AG04449 (cell line): Measurements from ENCODE around the gene IRAK3.

Source experiments
- CTCF ChIA-PET: fragments of 350-600 bp; formaldehyde crosslinking; extraction: SDS; loops from one replicate; lab custom pipeline; 2021; ENCODE audit warnings: antibody characterized with exemption; lab: Yijun Ruan, JAX
- POLR2A ChIA-PET: fragments of 400-600, 350-600 bp; formaldehyde crosslinking; extraction: SDS; loops from one replicate; lab custom pipeline; 2020; ENCODE audit warnings: antibody characterized with exemption, inconsistent platforms; lab: Yijun Ruan, JAX
- DNase-seq: peaks from one replicate; pipeline ENCODE4 v3.0.0-alpha.2; 2010; ENCODE audit warnings: low read depth, low spot score
- H3K4me3 ChIP-seq: 2 replicates; pipeline ENCODE4 v1.5.1; 2011; ENCODE audit warnings: low read depth, mild to moderate bottlenecking, control low read depth, low read length
- TF ChIP-seq, protein P1 (sequence below): IDR thresholded peaks from one replicate; pipeline ENCODE4 v1.5.1; 2011; ENCODE audit warnings: mild to moderate bottlenecking, moderate library complexity, low read length, control low read depth, inconsistent platforms; ENCODE audit not compliant: insufficient read depth; ENCODE audit errors: missing control alignments

The IRAK3 gene

DNA sequence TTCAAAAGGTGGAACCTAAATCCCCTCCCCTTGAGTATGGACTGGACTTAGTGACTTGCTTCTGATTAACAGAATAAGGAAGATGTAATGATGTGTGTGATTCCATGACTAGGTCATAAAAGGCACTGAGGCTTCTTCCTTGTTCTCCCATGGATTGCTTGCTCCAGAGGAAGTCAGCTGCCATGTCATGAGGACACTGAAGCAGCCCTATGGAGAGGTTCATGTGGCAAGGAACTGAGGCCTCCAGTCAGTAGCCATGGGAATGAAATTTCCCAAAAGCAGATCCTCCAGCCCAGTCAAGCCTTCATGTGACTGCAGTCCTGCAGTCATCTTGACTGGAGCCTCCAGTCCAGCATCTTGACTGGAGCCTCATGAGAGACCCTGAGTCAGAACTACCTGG lies 29.9 kb upstream of the IRAK3 start:
- CTCF ChIA-PET: interaction anchor here (1.1 to 2.5 kb wide), 5 partner anchors 10 to 51 kb away, joined by 3 to 12 read pairs (median 4); partner anchors contain the start of gene TMBIM4

DNA sequence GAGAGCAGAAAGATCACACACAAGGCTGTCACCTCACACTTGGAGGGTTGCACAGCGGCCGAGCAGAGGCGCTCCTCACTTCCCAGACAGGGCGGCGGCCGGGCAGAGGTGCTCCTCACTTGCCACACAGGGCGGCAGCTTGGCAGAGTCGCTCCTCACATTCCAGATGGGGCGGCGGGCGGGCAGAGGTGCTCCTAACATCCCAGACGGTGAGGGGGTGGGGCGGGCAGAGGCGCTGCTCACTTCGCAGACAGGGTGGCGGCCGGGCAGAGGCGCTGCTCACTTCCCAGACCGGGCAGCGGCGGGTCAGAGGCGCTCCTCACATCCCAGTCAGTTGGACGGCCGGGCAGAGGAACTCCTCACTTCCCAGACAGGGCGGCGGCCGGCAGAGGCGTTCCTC lies 28.3 kb upstream of the IRAK3 start:
- no peak overlapping the region for H3K4me3 ChIP-seq
- DNase-seq: no peak
- ChIA-PET POLR2A (interaction anchor here (3.3 kb wide), 1 partner anchor 9 kb away, joined by 14 read pairs; the partner anchor contains the start of gene TMBIM4), CTCF (interaction anchor here (0.7 to 1.1 kb wide), 2 partner anchors 10 to 15 kb away, joined by 3 to 4 read pairs; no protein-coding TSS in a partner anchor)
- TF ChIP-seq, protein P1, sequence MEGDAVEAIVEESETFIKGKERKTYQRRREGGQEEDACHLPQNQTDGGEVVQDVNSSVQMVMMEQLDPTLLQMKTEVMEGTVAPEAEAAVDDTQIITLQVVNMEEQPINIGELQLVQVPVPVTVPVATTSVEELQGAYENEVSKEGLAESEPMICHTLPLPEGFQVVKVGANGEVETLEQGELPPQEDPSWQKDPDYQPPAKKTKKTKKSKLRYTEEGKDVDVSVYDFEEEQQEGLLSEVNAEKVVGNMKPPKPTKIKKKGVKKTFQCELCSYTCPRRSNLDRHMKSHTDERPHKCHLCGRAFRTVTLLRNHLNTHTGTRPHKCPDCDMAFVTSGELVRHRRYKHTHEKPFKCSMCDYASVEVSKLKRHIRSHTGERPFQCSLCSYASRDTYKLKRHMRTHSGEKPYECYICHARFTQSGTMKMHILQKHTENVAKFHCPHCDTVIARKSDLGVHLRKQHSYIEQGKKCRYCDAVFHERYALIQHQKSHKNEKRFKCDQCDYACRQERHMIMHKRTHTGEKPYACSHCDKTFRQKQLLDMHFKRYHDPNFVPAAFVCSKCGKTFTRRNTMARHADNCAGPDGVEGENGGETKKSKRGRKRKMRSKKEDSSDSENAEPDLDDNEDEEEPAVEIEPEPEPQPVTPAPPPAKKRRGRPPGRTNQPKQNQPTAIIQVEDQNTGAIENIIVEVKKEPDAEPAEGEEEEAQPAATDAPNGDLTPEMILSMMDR: no peak

More for the DNA sequence above, 29.9 kb upstream of the IRAK3 start:
- POLR2A ChIA-PET: interaction anchor here (3.3 kb wide), 1 partner anchor 10 kb away, joined by 14 read pairs; the partner anchor contains the start of gene TMBIM4
- DNase-seq: no peak
- TF ChIP-seq, protein P1: no peak
- H3K4me3 ChIP-seq: no peak overlapping the region

DNA sequence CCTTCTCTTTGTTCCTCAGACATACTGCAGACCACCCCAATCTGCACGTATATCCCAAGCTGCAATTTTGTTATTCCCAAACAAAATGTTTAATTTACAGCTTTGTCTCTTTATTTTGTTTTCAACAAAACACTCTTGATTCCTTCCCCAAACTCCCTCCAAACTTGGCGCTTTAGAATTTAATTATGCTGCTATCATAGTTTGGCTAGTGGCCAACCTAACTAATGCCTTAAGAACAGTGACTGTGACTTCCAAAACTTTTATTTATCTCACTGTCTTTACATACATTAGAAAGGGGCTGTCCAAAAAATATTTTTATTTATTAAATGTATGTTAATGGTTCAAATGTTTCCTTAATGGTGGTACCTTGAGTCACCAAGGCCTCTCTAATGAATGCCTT lies 26.3 kb upstream of the IRAK3 start:
- ChIA-PET POLR2A (no interaction called here), CTCF (interaction anchor here (1.1 kb wide), 1 partner anchor 18 kb away, joined by 3 read pairs; no protein-coding TSS in a partner anchor)
- no peak for DNase-seq
- H3K4me3 ChIP-seq: no peak overlapping the region
- TF ChIP-seq, protein P1: no peak

DNA sequence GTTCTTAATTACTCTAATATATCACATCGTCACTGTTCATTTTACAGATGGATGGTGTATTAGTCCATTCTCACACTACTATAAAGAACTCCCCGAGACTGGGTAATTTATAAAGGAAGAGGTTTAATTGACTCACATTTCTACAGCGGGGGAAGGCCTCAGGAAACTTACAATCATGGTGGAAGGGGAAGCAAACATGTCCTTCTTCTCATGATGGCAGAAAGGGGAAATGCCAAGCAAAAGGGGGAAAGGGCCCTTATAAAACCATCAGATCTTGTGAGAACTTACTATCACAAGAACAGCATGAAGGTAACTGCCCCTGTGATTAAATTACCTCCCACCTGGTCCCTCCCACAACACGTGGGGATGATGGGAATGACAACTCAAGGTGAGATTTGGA lies 25.7 kb upstream of the IRAK3 start:
- ChIA-PET POLR2A (no interaction called here), CTCF (no interaction called here)
- TF ChIP-seq, protein P1: no peak
- no peak for DNase-seq
- H3K4me3 ChIP-seq: no peak overlapping the region

DNA sequence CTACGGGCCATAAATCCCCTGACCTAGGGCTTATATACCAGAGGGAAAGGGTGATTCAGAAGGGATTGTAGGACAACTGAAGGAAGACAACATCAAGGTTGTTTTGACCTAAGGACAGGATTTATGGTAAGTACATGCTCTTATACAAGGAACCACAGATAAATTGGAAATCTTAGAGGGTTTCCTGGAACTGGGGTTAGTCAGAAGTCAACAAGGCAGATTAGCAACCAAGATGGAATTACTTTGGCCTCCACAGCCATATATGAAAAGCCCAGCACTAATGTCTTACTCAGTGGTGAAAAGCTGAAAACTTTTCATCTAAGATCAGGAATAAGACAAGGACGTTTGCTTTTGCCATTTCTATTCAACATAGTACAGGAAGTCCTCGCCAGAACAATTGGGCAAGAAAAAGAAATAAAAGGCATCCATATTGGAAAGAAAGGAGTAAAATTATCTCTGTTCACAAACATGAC lies 24.6 kb upstream of the IRAK3 start:
- ChIA-PET POLR2A (no interaction called here), CTCF (no interaction called here)
- no peak overlapping the region for H3K4me3 ChIP-seq
- peak; percentile 10 for DNase-seq
- TF ChIP-seq, protein P1: no peak

DNA sequence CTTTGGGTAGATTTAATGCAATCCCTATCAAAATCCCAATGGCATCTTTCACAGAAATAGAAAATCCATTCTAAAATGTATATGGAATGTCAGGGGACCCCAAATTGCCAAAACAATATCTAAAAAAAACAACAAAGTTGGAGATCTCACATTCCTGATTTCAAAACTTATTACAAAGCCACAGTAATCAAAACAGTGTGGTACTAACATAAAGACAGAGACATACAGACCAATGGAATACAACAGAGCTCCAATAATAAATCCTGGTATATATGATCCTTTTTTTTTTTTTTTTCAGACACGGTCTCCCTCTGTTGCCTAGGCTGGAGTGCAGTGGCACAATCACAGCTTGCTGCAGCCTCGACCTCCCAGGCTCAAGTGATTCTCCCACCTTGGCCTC lies 23.9 kb upstream of the IRAK3 start:
- TF ChIP-seq, protein P1: no peak
- H3K4me3 ChIP-seq: no peak overlapping the region
- POLR2A ChIA-PET: no interaction called here
- CTCF ChIA-PET: no interaction called here
- DNase-seq: no peak
